Kidney capillary endothelial cell (primary cell): ENCODE data around the gene HELZ2.

Experiments
- DNase-seq: peaks from one replicate; pipeline ENCODE4 v3.0.0-alpha.2; 2018; ENCODE audit warnings: low spot score

HELZ2 gene

GRCh38 chr20:63597651-63598478 is 23.8 kb upstream of the HELZ2 start:
- no peak for DNase-seq

DNA sequence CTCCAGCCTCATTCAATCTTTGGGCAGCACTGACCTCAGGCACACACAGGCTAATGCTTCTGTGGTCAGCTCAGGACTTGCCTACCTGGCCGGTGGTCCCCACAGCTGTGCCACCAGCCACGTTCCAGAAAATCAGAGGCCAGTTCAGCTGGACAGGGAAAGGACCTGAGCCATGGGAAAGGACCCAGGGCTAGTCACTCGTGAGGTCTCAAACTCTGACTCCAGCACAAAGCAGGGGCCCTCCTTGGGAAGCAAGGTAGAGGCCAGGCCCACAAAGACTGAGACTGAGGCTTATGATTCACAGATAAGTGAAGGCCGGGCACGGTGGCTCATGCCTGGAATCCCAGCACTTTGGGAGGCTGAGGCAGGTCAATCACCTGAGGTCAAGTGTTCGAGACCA is 22.4 kb upstream of the HELZ2 start:
- no peak for DNase-seq

GRCh38 chr20:63595416-63596127 is 21.5 kb upstream of the HELZ2 start:
- no peak for DNase-seq

DNA sequence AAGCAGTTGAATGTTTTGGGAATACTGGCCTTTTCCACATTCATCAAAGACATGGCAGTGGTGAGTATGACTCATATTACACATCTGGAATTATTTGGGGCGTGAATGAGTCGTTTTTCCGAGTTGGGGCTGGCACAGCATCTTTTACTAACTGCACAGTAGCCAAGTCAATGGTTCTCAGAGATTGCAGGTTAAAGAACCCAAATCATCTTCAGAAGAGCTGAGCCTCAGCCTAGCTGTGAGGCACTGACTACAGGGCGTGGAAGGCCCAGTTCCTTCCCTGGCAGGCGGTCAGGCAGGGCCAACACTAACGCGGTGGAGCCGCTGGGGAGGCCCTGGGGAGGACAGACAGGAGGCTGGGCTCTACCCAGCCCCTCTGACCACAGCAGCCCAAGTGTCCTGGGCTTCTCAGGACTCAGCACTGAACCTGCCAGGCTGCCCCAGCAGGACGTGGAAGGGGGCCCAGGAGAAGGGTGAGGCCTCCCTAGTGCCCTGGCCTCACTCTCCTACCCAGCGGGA is 20.1 kb upstream of the HELZ2 start:
- no peak for DNase-seq

DNA sequence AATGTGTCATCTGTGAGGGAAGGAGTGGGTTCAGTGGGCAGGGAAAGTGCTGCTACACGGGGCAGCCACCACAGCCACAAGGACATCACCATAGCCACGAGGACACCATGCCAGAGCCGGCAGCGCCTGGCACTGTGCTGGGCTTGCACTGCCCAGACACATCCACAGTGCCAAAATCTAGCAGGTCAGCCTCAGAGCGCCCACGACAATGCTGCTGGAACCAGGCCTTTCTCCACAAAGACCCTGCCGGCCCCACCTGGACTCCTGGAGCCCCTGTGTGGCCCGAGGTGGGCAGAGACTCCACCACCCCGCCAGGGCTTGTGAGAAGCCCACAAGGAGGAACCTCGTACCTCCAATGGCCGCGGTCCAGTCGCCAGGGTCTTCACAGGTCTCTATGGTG is 18.6 kb upstream of the HELZ2 start:
- no peak for DNase-seq

DNA sequence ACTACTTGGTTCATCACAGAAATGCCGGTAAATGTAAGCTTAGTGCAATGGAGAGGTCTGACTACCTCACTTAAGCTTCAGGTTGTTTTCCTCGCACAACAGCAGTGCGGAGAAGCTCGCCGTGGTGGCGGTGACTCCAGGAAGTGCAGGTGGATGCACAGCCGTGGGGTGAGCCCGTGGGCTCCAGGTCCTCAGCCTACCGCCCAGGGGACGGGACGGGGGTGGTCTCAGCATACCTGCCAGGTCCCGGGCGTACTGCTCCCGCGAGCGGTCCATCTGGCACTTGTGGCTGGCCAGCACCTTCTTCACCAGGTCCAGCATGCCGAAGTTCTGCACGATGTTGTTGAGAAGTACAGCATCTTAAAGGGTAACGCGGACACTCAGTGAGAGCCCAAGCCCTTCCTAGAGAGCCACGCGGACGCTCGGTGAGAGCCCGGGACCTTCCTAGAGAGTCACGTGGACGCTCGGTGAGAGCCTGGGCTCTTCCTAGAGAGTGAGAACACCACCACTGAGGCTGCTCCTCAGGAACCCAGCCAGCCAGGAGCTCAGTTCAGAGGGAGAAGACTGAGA is 17.8 kb upstream of the HELZ2 start:
- no peak for DNase-seq

DNA sequence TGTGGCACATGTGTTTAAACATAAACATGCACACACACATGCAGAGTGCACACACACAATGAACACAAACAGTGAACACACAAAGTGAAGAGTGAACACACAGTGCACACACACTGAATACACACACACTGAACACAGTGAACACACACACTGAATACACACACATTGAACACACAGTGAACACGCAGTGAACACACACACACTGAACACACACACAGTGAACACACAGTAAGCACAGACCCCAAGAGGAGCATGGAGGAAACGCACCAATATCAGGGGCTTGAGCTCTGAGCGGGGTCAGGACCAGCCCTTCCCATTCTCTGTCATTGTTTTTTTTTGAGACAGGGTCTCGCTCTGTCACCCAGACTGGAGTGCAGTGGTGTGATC is 17.1 kb upstream of the HELZ2 start:
- no peak for DNase-seq

DNA sequence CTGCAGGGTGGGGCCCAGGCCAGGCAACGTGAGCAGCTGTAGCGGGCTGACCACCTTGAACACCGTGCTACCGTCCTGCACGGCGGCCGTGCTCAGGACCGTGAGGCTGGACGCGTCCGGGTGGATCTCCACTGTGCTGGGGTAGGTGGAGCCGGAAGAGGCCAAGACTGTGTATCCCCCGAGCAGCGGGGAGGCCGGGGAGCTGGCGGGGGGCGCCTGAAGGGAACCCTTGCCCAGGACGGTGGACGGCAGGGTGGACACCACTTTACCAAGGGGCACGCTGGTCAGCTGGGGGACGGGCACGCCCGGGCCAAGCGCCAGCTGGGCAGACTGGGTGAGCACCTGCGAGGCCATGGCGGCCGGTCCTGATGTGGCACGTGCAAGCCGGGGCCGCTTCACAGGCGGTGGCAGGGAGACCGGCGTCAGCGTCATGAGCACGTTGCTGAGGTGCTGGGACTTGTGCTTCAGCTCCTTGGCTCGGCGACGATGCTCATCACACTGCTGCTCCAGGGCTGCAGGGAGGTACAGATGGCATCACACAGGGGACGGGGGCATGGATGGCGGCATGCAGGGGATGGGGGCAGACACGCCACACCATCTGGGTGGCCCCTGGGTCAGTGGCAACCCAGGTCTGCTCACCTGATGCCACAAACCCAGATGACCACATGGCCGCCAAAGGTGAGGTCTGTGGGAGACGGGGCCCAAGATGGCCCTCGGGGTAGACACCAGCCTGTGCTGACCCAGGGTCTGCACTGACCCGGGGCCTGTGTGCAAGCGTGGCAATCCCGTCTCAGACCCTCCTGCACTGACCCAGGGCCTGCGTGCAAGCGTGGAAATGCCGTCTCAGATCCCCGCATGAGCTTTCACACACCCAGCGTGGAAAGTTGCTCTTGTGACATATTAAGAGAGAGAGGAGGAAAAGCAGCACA is 16.4 kb upstream of the HELZ2 start:
- no peak for DNase-seq

DNA sequence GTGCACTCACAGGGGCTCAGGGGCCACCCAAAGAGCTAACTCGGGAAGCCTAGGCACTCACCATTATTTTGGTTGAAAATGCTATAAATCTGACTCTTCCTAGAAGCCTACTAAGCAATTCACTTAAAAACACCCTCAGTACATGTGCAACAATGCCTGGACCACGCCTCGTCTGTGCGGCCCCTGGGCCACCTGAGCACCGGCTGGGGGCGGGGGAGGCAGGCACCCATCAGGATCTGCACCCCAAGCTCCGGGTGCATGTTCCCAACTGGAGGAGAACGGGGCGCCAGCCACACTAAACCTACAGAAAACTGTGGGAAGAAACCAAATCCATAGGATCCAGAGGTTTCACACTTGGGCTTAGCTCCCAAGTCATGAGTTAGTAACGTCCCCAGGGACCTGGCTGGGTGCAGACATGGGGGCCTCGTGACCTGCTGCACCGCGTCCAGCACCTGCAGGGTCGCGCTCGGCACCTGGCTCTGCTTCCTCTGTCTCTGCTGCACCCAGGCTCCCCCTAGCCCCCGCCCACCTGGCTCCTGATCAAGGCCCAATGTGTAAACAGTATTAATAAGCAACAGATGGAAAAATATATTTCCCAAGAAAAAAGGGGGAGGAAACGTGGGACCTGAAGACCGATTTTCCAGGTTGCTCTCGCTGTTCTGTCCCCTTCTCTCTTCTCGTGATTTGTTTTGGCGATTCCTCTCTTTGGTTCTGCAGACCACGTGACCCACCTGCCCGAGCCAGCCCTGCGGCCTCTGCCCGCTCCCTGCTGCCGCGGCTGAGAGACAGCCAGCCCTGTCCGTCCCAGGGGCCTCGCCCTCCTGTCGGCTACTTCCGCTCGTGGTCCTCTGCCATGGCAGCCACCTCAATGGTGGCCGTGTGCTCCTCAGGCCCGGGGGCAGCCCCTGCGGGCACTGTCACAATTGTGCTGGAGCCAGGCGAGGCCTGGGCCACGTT is 15.5 kb upstream of the HELZ2 start:
- no peak for DNase-seq

GRCh38 chr20:63588641-63589041 is 14.6 kb upstream of the HELZ2 start:
- DNase-seq, result no peak

DNA sequence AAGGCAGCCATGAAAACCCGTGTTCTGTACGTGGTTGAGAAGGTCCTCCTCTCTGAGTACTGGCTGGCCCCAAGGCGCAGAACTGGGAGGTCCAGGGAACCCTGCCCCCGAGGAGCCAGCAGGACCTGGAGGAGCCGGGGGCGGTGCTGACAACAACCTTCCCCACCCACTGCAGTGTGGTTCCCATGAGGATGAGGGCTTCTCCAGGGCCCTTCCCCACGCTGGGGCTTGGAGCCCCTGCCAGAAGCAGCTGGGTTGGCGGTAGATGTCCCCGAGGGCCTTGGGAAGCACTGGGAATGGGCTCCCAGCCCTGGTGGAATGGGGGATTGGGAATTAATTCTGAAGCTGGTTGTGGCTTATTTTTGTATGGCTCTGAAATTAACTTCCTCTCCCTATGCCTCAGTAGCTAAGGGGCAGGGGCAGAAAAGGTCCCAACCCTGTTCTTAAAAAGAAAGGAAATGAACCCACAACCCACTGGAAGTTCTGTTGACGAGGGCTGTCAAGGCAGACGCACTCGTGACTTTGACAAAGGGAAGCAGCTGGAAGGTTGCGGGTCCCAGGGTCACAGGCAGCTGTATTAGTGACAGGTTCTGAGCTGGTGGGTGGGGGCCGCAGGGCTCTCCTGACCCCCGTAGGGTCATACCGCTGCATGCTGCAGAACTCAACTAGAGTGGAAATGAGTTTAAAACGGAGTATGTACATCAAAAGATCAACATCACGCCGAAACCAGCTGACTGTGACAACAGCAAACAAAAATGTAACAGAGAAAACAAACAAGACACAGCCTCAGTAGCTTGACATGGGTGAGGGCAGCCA is 13.9 kb upstream of the HELZ2 start:
- no peak for DNase-seq

GRCh38 chr20:63587256-63587655 is 13.2 kb upstream of the HELZ2 start:
- DNase-seq, result no peak

DNA sequence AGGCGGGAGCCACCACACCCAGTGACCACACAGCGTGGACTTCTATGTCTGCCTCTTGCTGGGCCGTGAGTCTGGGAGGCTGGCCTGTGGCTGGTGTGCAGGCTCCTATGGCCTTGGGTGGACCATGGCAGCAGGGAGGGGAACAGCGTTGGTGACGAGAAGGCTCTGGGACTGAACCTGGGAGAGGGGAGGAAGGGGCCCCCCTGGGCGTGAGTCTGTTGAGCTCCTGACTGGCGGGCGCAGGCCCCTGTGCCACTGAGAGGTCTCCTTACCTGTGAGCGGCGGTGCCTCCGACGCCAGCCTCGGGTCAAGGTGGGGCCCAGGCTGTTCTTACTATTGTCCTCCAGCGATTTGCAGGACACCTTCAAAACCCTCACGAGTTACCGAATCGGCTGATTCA is 12.8 kb upstream of the HELZ2 start:
- no peak for DNase-seq

DNA sequence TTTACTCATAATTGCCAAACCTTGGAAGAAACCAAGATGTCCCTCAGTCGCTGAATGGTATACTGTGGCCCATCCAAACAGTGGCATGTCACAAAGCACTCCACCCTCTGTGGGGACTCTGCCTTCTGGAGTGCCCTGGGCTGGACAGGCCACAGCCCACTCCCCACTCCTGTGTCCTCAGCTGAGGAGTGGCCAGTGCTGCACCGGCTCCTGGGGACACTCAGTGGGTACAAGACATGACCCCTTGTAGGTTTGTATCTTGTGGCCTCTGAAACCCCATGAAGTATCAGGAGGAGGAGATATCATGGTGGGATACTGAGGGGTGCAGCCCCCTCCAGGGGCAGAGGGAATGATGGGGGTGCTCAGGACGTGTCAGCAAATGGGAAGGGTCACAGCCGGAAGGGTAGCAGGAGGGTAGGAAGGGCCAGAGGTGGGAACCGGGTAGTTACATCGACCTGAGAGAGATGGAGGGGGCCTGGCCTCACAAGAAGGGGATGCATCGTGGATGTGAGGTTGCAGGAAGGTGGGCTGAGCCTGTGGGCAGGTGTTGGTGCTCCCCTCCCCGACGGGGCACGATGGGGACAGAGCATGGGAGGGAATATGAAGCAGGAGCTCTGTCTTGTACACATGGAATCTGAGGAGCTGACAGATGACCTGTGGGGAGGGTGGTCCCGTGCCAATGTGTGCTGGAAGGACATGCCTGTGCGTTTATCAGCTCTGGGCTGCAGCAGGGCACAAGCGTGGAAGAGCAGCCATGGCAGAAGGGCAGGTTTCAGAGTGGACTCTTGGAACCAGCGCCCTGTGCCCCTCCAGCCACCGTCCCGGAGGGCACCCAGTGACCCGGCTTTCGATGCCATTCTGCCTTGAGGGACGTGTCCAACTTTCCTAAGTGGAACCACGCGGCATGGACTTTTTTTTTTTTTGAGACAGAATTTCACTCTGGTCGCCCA is 11.9 kb upstream of the HELZ2 start:
- DNase-seq, result no peak

DNA sequence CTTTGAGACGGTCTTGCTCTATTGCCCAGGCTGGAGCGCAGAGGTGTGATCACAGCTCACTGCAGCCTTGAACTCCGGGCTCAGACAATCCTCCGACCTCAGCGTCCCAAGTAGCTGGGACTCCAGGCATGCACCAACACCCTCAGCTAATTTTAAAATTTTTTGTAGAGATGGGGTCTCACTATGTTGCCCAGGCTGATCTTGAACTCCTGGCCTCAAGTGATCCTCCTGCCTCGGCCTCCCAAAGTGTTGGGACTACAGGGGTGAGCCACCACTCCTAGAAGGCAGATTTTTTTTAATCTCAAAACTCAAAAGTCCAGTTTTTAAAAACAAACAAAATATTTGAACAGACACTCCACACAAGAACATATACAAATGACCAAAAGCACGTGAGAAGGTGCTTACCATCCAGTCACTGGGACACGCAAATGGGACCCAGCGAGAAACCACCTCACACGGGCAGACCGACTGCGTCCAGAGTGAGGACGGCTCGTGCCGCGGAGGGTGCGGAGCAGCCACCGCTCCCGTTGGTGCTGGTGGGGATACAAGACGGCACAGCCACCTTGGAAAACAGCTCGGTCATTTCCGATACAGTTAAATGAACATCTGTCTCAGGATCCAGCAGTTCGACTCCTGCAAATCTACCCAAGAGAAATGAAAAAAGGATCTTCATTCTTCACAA is 8.5 kb upstream of the HELZ2 start:
- DNase-seq, result no peak

- peak; percentile 24 for DNase-seq
These were observed 6.9 kb upstream of the HELZ2 start for GRCh38 chr20:63580796-63581461.

DNA sequence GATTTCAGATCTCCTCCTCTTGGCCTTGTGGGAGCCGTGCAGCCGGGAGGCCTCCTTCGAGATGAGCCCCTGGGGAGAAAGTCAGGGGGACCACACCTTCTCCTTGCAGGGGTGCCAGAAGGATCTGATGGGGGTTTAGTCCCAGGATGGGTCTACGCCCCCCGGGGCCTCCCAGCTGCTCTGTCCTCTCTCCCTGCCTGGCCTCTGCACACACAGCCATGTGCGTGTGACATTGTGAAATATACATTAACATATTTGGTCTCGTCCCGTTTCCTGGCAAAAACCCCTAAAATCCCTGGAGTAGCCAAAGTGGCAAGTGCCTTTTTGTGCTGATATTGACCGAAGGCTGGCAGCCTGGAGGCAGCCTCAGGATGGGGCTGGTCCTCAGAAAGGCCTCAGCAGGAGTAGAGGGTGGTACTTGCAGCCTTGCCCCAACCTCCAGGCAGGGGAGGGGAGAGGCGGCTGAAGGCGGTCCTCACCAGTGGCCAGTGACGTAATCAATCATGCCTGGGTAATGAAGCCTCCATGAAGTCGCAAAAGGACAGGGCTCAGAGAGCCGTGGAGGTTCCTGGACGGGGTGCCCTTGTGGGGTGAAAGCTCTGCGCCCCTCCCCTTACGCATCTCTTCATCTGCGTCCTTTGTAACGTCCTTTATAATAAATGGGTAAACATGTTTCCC is 5.1 kb upstream of the HELZ2 start:
- DNase-seq, result no peak
